GM12864 (cell line): ENCODE data around the gene NCOA7.

Experiments used
- DNase-seq: peaks from one replicate; pipeline ENCODE4 v3.0.0-alpha.2; 2011; ENCODE audit warnings: low read depth
- H3K4me3 ChIP-seq: 2 replicates; pipeline ENCODE4 v1.5.1; 2011; ENCODE audit warnings: mild to moderate bottlenecking, low read depth, low read length, control low read depth
- CTCF ChIP-seq: IDR thresholded peaks from 2 replicates; pipeline ENCODE4 v1.5.1; 2011; ENCODE audit warnings: low read depth, mild to moderate bottlenecking, moderate library complexity, low read length, control low read depth, inconsistent platforms; ENCODE audit errors: missing control alignments

NCOA7 gene

GRCh38 chr6:125939026-125939425, 148.3 kb downstream of the NCOA7 start:
- no peak for DNase-seq
- no peak overlapping the region for H3K4me3 ChIP-seq
- TF ChIP-seq CTCF: no peak

- H3K4me3 ChIP-seq: no peak overlapping the region
- no peak for TF ChIP-seq CTCF
- no peak for DNase-seq
These were observed 149.0 kb downstream of the NCOA7 start for GRCh38 chr6:125939791-125940190.

GRCh38 chr6:125940247-125941041, 149.7 kb downstream of the NCOA7 start:
- no peak for DNase-seq
- H3K4me3 ChIP-seq: no peak overlapping the region
- TF ChIP-seq CTCF: no peak

DNA sequence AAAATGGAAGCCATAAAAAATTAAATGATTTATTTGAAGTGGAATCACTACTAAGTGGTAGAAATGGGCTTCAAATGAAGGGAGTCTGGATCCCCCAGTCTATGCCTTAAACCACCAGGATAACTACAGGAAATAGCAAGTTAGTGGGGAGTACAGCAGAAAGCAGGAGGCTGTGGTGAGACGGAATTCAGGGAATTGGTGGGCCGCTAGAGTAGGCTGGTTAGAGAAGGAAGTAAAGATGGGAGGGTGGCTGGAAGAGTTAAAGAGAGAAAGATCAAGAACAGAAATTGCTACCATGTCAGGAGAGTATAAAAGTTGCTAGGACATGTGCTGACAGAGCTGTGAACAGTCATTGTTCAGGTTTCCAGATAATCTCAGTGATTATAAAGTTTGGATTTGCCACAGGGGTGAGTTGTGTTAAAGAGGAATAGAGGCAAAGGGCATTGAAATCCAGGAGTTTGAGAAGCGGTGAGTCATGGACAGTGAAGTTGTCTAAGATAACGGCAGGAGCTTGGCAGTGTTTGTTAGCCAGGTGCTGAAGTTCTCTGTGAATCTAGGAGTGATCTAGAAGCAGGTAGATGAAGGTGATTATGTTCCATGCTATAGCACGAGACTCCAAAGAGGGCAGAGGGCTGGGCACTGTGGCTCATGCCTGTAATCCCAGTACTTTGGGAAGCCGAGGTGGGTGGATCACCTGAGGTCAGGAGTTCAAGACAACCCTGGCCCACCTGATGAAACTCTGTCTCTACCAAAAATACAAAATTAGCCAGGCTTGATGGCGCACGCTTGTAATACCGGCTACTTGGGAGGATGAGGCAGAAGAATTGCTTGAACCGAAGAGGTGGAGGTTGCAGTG, 152.1 kb downstream of the NCOA7 start:
- H3K4me3 ChIP-seq: no peak overlapping the region
- DNase-seq: no peak
- no peak for TF ChIP-seq CTCF

GRCh38 chr6:125943528-125944433, 153.0 kb downstream of the NCOA7 start:
- no peak for DNase-seq
- no peak overlapping the region for H3K4me3 ChIP-seq
- no peak for TF ChIP-seq CTCF

DNA sequence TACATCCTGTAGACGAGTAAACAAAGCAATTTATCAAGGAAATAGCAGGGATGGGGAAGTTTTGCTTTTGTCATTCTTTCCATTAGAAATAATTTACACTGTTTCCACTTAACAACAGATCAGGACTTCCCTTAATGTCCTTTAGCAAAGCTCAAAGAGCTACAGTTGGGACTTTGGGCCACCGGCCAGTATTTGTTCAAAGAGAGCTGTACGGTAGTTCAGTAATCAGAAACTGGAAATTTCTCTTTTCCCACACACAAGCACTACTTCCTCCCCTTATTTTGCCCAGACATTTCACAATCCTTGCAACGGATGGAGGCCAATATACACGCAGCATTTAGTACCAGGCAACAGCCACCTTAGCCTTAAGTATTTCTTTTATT, 153.7 kb downstream of the NCOA7 start:
- no peak overlapping the region for H3K4me3 ChIP-seq
- TF ChIP-seq CTCF: no peak
- no peak for DNase-seq
